HTR-8/SVneo (cell line): ENCODE data around the gene IL1RAPL1.

Source experiments
- DNase-seq: peaks from one replicate; pipeline ENCODE4 v3.0.0; 2011; ENCODE audit warnings: low spot score, mixed read lengths; ENCODE audit not compliant: insufficient read length
- FAIRE-seq: peaks from 2 replicates; lab custom pipeline; 2011; peaks lifted over from hg19 to GRCh38; lab: Jason Lieb, UNC

IL1RAPL1 gene

DNA sequence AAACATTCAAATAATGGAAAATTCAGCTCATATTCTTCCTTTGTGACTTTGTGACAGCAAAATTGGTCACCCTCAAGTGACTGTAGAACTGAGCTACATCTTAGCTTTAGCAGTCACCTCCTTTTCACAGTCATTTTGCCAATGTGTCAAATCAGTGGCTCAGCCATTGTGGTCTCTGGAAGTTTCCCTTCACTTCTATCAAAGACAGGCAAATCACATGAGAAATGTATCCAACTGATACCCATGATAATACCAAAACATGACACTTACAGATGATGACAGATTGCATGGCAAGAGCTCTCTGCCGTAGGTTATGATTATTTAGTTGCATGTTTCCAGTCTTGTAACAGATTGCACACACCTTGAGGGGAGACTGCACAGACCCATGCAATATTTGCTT lies 1078.3 kb downstream of the IL1RAPL1 start:
- FAIRE-seq = peak; percentile 26
- no peak for DNase-seq

GRCh38 chrX:29666366-29666765 lies 1079.1 kb downstream of the IL1RAPL1 start:
- DNase-seq (no peak), FAIRE-seq (peak; percentile 91)

DNA sequence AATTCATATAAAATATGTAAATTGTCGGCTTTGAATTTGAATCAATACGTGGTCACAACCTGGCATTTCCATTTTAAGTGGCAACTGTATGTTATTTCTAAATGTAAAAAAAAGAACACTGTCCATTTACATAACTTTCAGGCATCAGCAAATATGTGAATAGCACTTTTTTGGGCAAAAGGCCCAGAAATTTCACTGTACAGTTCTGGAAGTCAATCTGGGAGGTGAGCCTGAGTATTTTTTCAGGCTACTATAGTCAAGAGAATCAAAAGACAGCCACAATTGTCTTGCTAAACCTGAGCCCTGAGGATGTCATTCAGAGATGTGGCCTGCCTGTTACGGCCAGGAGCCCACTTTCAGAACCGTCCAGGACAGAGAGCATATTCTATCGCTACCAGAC lies 1084.2 kb downstream of the IL1RAPL1 start:
- FAIRE-seq (no peak), DNase-seq (no peak)

DNA sequence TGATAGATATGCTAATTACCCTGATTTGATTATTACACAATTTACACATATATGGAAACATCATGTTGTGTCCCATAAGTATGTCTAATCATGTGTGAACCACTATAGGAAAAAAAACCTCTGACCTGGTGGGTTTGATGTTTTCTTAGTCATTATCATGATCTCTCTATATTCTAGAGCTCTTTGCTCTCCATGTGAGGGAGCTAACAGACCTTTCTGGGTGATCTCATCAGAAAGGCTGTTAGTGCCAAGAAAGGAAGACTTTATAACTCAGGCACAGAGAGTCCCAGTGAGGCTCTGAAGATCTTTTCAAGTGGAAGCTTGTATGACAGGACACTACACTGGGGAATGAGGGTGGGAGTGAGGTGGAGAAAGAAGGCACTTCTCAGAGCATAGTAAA lies 1100.4 kb downstream of the IL1RAPL1 start:
- FAIRE-seq = no peak

DNA sequence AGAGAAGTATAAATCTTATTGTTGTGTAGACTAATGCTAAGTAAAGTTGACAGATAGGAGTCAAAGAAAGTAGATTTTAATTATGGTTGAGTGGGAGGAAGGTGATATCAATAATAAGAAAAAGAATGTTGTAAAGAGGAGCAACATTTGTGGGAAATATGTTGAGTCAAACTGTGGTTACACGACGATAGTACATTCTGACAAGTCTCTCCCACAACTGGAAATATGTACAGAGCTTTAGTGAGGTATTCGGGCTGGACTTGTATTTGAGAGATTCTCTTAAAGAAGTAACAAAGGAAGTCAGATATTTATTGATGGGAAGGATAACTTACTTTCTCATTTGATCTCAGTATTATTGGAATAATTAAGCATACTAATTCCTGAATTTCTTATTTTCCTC lies 1102.8 kb downstream of the IL1RAPL1 start:
- FAIRE-seq (no peak), DNase-seq (peak; percentile 3)

More for the DNA sequence above, 1100.4 kb downstream of the IL1RAPL1 start:
- peak; percentile 48 for DNase-seq

- FAIRE-seq (peak; percentile 38), DNase-seq (no peak)
Observed at GRCh38 chrX:29691044-29691443, 1103.8 kb downstream of the IL1RAPL1 start.

DNA sequence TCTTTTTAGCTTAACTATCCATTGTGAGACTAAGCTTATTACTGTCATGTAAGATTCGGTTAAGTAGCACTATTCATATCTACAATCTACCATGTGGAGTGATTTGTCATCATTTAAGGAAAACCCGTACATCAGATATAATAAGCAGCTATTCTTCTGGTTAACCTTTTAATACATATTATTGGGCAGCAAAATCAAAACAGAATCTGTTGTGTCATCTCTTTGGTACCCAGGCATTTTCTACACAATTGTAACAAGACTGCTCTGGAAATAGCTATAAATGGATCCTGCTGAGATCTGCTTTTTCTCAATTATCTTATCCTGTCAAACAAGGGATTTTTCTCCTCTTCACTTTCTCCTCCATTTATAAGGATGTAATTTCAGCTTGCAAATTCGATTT lies 1106.7 kb downstream of the IL1RAPL1 start:
- FAIRE-seq (peak; percentile 40), DNase-seq (no peak)

- FAIRE-seq (no peak), DNase-seq (no peak)
Observed at GRCh38 chrX:29699239-29699638, 1112.0 kb downstream of the IL1RAPL1 start.

DNA sequence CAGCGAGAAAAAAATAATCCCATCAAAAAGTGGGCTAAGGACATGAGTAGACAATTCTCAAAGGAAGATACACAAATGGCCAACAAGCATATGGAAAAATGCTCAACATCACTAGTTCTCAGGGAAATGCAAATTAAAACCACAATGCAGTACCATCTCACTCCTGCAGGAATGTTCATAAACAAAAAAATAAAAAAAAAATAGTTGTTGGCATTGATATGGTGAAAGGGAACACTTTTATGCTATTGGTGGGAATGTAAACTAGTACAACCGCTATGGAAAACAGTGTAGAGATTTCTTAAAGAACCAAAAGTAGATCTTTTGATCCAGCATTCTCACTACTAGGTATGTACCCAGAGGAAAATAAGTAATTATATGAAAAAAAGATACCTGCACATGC lies 1119.8 kb downstream of the IL1RAPL1 start:
- no peak for FAIRE-seq

GRCh38 chrX:29721152-29721551 lies 1133.9 kb downstream of the IL1RAPL1 start:
- DNase-seq (no peak), FAIRE-seq (no peak)

More for the DNA sequence above, 1119.8 kb downstream of the IL1RAPL1 start:
- no peak for DNase-seq

- no peak for DNase-seq
- no peak for FAIRE-seq
Observed at GRCh38 chrX:29724316-29724715, 1137.1 kb downstream of the IL1RAPL1 start.

GRCh38 chrX:29726811-29727210 lies 1139.6 kb downstream of the IL1RAPL1 start:
- DNase-seq (no peak), FAIRE-seq (no peak)

DNA sequence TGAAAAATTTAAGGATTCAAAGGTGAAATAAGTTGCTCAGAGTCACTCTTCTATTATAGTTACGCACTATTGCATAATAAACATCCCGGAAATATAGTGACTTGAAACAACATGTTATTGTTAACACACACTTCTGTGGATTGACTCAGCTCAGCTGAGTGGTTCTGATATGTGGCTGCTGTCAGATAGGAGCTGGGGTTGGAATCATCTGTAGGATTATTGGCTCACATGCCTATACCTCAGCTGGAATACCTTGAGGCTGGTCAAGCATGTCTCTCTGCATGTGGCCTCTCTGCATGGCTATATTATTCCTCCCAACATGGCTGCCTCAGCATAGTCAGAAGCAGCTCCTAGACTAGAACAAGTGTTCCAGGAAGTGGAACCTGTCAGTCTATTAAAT lies 1141.4 kb downstream of the IL1RAPL1 start:
- no peak for DNase-seq
- FAIRE-seq = no peak

DNA sequence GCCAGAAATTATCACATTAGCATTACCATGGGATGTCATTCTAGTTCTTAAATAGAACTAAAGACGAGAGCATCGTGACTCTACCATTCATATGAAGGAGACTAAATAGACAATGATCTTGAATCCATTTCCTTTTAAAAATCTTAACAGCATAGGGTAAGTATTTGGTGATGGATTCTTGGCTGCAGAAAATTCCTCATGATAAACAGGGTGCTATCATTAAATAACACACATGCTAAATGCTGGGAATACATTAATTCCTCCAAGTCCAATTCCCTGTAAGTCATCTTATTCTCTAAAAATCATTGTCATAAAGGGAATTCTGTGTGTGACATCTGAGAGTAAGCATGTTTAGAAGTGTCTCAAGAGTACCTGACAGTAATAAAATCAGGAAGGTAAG lies 1157.7 kb downstream of the IL1RAPL1 start:
- FAIRE-seq = no peak
- DNase-seq = no peak

GRCh38 chrX:29746326-29746725 lies 1159.1 kb downstream of the IL1RAPL1 start:
- no peak for DNase-seq
- FAIRE-seq = no peak

DNA sequence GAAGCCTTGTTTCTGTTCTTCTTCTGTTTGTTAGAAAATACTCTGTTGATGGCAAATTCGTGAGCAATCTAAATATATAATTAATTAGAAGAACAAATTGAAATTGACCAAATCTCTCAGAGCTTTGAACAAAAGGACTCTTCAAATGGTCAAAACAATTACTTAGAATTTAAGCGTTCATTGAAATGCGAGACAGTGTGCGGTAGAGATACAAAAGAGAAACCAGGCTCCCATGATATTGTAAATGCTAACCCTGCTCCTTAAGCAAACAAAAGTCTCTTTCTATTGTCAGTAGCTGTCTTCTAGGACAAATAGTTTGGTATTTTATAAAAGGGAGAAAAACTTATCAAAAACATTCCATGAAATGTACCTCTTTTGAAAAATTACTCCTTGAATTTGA lies 1174.8 kb downstream of the IL1RAPL1 start:
- DNase-seq (no peak), FAIRE-seq (no peak)

- FAIRE-seq (no peak), DNase-seq (no peak)
Observed at GRCh38 chrX:29775890-29776289, 1188.6 kb downstream of the IL1RAPL1 start.

DNA sequence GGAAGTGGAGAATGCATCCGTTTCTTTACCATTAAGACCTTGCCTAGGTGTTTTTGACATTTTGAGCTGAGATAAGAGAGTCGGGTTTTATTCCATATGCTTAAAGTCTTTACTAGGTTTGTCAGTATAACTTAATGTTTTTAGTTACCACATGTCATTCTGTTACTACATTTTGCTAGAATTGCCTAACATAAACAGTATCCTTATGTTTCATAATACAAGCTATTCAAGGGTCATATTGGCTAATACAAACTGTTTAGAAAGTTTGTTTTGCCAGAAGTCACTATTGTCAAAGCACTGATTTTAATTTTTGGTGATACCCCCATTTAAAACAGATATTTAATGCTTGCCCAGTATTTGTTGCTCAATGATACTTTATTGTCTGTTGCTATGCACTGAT lies 1200.4 kb downstream of the IL1RAPL1 start:
- FAIRE-seq (no peak), DNase-seq (no peak)

- FAIRE-seq (no peak), DNase-seq (no peak)
Observed at GRCh38 chrX:29788991-29789699, 1201.9 kb downstream of the IL1RAPL1 start.

GRCh38 chrX:29792335-29792734 lies 1205.1 kb downstream of the IL1RAPL1 start:
- FAIRE-seq = no peak

GRCh38 chrX:29797156-29797555 lies 1209.9 kb downstream of the IL1RAPL1 start:
- DNase-seq = no peak
- no peak for FAIRE-seq

More at GRCh38 chrX:29792335-29792734, 1205.1 kb downstream of the IL1RAPL1 start:
- DNase-seq = no peak

DNA sequence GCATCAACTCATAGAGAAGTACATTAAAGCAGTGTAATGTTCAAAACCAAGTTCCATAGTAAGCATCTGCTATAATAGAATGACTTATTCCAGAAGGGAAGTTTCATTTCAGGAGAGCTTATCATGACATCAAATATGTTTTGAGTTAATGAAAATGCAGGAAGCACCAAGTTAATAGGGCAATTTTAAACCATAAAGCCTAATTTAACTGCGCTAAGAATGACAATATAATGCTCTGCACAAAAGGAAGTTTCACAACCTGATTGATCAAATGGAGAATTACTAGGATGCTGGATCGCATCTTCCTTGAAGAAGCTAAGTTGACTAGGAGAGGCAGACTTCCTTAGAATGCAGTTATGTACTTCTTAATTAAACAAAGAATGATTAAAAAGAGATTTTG lies 1211.2 kb downstream of the IL1RAPL1 start:
- peak; percentile 51 for FAIRE-seq
- DNase-seq = no peak
